Right lung (tissue), 5 donors: ENCODE measurements around the gene GATA3. TPM values are rescaled to one million over a fixed set of nuclear protein-coding genes. Genes with fewer than 3 reads are reported as not detected.

Experiments
- DNase-seq, 2 donors: peaks; one replicate each; pipeline ENCODE4 v3.0.0-alpha.2; 2013
- polyA plus RNA-seq, 5 donors: library from polyadenylated mRNA; unstranded; fragments of 120-200 nt; gene quantifications; one replicate each; pipeline versions ENCODE4 v1.2.1 to v1.2.3, GENCODE V29; 2013; ENCODE audit warnings: inconsistent platforms in 1 of 5, low replicate concordance in 1 of 5; ENCODE audit not compliant: insufficient read length in 5 of 5, insufficient read depth in 1 of 5

Gene GATA3
- polyA plus RNA-seq, 5 donors: 2.1 to 3.8 (median 2.5) TPM

DNA sequence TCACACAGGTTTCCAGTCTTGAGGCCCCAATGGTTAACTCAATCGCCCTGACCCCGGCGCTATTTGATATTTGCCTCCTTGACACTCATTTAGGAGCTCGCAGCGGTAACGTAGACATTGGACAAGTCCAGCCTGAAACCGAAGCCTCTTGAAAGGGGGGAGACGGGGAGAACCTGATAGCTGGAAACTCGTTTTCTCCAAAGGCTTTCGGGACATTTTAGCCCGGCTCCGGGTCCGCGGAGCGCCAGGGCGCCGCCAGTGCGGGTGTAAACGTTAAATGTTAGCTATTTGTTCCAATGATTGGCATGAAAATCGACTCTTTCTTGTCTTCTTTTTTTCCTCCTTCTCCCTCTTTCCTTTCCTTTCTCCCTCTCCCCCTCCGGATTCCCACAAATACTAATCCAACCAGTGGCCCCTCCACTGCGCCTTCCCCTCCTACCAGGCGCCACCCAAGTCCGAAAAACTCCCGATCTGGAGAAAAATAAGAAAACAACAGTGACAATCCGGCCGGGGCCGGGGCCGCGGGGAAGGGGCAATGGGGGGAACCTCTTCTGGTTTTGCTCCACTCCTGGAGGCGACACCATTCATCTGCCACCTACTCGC is 17.2 kb upstream of the GATA3 start:
- DNase-seq: no peak

DNA sequence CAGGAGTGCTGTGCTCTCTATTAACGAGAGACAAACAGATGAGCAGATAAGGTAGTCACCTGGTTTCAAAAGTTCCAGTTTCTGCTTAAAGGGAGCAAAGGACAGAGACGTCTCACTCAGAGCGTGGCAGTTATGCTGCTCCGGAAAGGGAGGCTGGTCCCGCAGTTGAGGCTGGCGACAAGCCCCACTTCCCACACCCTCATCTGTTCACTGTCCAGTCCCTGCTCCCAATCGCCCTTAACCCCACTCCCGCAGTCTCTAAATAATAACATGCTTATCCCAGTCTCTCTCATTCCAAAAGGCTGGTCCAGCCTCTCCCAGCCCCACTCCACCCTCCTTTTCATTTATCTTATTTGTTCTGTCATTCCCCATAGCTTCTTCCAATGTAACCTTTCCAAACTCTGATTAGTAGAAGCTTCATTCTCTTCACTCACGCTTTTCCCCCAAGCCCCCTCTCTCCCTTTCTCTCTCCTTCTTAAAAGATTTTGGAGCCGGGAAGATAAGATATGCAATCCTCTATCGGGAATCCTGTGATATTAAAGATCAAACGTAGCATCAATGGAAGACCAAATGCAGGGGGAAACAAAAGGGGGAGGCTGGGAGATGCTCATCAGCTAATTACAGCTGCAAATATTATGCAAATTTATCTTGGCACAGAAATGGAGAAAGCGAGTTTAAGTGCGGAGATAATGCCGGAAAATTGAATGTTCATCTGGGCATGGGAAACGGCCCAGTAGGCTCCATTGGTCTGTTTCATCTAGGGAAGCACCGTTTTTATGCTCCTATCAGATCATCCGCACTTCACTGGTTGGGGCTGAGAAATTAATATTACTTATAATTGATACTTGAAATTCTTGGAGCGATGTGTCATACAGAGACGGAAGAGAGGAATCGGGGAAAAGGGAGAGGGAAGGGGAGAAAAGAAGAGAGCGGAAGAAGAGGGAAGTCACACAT is 16.3 kb upstream of the GATA3 start:
- no peak for DNase-seq

DNA sequence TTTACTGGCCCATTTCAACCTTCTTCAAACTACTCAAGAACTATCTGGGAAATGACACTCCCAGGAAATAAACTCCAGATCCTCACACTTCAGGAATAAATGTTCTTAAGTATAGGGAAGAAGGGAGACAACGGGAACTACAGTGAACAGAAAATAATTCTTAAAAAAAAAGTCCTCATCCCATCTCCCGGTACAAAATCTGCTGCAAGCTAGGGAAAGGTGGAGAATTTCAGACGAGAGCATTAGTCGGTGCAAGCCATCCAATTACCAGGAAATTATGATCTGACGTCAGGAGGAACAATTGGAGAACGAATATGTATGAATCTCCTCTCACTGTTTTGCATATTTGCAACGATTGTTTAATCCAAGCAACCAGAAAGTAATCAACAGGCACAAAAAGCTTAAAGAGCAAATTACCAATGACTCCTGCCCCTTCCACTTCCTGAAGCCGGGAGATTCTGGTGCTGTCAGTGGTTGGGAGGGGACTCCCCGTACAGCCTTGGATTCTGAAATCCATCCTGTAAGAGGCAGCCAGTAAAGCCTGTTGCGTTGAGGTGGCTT is 15.1 kb upstream of the GATA3 start:
- DNase-seq: no peak

DNA sequence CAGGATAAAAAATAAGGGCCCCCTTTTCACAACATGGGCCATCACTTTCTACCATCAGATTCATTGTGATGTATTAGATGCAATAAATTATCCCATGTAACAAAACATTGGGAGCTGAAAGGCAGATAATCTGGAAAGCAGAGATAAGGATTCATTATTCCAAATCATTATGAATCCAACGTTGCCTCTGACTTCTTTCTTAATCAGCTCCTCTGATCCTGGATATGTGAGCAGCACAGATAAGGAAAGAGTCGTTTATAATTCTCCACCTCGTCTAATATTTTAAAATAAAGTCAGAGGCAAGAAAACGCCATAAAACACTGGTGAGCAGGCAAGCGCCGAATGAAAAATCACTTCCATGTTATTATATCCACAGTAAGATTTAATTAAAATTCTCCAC is 13.8 kb upstream of the GATA3 start:
- DNase-seq: no peak

DNA sequence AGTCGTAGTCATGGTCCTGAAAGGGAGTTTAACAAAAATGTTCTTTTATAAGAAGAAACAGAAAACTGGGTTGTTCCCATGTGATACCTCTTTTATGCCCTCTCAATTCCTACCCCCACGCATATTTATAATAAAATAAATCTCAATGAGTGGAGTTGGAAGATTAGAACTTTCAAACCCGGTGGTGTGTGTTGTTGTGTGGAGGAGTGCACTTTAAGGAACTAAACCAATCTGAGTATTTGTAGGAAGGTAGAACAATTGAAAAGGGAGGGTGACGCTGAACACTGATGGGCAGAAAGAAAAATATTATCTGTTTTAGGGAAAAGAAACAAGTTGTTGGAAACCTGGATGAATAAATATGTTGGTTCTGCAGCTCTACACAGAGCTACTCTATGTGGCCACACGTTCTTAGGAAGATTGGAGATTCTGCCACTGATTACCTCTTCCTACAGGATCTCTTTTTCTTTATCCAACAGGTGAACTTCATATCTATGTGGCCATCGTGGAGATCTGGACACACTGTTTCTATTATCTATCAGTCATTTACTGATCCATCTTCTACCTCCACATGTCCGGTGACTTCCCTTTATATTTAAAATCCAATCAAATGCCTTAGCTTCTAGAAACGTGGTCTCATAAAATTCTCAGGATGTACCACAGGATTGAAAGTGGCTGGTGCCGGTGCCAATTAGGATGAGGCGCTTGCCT is 13.1 kb upstream of the GATA3 start:
- DNase-seq: no peak

DNA sequence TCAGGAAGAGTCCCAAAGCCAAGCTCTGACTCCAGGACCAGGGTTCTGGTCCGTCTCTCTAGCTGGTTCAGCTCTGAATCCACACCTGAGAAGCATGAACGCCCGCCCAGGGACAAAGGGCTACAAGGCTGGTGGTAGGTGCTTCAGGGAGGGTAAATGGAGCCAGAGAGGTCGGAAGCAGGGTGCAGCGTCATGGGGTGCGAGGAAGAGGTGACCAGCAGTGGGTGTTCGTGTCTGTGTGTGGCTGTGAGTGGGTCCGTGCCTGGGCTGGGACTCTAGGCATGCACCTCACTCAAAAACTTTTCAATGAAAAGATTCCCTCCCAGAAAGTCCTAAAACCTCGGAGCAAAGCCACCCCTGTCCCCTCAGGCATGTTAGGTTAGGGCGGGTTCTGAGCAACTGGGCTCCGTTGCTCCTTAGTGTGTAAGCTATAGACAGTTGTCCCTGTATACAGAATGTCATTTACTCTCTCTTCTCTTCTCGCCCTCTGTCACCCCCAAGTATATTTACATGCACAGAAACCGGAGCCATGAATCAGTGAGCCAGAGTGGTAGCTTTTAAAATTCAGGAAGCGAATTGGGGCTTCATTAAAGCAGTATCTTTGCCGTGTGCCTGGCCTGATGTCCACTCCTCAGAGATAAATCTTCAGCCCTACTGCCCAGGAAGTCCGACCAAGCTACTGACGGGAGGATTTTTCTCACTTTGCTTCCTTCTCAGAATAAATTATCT is 12.3 kb upstream of the GATA3 start:
- DNase-seq: no peak

DNA sequence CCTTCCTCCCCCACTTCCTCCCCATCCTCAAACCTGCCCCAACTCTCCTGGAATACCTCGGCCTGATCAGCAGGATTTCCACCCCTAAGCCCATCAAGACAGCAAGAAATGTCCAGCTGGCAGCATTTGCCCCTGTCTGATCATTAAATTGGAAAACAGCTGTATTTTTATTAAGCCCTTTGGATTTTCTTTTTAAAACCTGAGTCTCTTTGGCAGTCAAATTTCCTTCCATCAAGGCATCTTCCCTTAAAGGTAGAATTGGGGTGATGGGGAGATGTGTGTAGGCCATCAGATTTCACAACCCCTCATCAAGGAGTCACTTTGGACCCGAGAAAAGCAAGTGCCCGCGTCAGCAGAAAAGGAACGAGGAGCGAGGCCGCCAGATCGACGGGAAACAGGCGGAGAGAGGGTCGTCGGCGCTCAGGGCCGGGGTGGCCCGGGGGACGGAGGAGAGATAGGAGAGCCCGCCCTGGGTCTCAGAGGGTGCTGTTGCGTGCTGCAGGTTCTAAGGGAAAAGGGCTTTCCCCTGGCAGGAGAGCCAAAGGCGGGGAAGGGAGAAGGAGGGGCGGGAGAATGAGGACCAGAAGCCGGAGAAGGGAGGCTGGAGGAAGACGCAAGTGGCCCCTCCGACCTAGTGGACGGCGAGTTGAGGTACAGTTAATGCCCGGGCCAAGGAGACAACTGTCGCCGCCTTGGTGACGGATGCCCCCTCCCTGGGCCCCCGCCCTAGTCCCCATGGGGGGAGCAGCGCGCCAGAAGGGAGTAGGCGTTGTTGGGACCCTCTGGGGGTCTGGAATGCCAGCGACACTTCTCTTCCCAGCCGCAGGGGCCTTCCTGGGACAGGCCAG is 11.5 kb upstream of the GATA3 start:
- DNase-seq: no peak

DNA sequence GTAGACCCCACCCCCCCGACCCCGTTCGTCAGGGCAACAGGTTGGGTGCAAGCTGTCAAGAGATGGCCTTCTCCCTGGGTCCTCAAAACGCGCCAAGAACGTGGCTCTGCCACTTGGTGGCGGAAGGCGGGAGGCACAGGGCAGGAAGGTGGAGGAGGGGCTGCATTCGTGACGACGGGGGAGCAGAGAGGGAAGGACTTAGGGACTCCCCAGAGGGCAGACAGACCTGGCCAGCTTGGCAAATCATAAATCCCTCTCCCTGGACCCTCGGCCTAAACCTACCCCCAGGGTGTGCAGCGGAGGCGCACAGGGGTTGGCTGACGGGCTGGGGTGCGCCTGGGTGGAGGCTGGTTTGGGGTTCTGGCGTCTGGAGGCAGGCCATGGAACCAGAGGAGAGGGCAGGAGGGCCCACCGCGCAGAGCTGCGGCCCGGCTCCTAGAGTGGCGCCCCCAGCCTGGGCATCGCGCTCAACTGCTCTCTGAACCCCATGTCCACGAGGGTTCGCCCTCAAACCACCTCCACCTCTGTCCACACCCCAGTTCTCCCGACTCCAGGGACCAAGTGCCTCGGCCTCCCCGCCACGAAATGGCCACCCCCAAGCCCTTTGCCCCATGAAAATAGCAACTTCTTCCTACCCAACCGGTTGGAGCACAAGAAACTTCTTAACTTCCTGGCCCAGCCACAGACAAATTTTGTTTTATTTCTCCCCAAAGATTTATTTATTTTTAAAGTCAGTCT is 10.8 kb upstream of the GATA3 start:
- no peak for DNase-seq

DNA sequence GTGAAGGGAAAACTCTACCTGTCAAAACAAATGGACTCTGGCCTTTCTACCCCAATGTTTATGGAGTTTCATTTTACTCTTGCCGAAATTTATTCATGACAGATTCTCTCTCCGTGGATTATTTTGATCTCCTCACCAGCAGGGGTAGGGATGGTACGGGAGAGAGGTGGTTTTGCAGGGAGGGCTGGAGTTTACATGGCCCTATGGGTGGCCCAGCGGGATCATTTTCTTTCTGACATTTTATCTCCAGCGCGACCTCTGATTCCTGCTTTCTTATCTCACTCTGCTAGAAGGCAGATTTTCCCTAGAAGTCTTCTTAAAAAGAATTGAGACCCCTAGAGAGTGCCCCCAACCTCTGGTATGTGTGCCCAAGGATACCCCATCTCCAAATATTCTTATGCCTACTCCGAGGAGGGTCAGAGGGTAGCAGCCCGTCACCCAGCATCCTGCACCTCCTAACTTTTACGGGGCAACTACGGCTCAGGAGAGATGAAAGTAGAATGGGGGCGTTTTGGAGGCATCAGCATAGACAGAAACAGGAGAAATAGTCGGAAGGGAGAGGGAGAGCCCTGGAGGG is 10.1 kb upstream of the GATA3 start:
- DNase-seq: no peak

DNA sequence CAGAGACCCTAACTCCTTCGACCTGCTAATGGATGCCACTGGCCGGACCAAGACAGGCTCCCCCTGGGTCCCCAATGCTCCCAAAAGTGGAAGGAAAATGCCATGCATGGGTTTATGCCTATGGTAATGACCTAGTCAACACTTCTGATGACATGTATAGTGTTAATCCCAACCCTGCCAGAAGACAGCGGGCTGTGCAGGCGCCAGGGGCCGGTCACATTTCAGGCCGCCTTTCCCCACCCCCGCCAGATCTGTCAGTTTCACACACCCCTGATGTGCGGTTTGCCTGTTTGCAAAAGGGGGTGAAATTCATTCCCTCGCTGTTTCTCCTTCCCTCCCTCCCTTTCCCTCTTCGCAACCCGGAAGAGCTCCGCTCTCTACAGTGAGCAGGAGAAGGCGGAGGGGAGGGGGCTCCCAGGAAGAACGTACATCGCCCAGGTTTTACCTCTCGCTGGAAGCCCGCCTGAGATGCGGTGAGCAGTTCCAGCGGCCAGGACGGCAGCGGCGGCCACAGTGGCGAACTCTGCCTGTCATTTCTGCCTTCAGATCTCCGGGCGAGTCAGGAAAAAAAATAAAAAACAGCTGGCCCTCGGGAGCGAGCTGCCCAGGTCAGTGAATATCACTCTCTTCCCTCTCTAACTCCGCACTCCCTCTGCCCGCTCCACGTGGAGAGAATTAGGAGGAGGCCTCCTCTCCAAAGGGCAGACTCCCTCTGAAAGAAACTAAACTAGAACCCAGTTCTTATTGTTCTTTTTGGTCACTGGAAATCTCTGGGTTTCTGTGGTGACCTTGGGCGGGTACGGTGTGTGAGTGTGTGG is 9.4 kb upstream of the GATA3 start:
- DNase-seq: no peak

DNA sequence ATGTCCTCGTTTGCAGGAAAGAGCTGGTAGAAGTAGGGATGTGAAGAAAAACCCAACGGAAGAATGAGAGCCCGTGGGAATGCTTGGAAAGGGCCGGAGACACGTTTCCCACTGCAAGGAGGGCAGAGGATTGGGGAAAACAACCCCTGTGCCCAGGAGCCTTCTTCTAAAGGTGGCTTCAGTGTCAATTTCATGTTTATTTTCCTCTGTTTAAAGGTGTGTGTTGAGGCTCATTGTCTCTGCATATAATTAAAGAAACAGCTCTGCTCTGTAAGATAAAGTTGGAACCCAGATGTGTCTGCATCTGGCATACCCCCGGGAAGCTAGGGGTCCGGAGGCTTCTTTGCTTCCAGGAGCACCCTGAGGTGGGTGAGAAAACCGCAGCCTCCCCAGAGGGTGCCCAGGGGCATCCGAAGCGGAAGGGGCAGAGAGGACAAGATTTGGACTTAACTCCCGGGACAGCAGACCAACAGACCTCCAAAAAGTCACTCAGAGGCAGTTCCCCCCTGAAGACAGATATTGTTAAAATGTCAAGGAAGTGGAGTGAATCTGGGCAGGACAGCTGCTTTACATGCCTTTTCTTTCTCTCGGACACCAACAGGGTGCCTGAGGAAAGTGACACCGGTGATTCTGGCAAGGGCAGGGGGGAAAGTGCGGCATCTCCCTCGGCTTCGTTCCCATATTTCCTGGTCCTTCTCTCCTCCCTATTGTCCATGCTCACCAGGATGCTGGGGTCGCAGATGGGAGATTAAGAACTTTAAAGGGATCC is 8.6 kb upstream of the GATA3 start:
- DNase-seq: no peak

DNA sequence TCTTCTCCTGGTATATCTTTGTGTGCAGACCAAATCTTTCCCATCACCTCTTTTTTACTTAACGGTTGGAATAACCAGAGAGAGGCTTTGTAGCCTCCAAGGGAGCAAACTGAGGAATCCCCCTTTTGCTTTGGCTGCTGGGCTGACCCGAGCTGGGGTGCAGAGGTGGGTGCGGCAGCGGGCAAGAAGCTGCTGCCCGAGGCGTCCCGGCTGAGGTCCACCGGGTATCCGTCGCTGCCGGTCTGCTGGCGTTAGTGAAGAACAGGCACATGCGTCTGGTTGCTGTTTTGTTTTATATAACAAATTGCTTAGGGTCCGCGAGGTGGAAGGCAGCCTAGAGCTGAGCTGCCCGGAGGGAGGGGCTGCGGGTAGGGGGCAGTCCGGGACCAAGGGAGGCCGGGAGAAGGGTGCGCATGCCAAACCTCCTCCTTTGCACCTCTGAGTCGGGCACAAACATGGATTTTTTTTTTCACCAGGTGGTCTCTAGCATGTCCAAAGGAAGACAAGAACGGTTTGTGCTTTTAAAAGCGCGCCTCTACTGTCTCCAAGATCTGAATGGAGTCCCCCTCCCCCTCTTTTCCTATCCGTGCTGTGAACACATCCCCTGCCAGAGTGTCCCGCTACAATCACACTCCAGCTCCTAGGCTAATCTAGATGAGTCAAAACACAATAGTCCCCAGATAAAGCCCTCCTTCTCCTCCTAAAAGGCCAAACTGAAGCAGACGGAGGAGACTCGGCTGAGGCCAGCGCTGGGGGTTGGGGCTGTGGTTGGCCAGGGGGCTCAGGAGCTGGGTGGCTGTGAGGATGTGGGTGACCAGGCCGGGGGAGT is 6.8 kb upstream of the GATA3 start:
- DNase-seq: no peak

DNA sequence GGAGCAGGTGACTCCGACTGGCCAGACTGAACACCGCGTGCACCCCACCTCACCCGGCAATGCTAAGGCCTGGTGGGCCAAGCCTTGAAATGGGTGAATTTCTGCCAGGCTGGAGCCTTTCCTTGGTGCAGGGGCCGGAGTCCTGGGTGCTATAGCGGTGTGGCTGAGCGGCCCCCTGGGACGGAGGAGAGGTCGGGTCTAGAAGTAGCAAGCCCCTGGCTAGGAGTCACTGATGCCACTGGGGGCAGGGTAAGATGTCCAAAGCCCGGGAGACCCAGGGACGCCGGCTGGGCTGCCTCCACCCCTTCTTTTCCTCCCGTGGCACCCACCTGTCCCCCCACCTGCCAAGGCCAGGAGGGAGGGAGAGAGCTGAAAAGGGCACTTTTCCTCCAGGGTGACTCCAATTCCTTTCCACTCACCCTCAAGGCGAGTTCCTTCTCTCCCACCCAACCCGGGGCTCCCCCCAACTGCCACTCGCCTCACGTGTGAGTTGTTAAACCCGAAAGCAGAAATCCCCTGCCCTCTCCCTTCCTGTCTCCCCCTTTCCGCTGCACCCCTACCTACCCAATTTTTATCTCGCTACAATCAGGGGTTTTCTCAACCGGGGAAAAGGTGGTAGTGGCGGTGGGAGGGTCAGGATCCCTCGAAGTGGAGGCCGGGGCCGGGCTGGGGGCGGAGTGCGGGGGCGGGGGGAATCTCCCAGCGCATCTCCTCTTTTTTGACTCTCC is 6.0 kb upstream of the GATA3 start:
- no peak for DNase-seq

DNA sequence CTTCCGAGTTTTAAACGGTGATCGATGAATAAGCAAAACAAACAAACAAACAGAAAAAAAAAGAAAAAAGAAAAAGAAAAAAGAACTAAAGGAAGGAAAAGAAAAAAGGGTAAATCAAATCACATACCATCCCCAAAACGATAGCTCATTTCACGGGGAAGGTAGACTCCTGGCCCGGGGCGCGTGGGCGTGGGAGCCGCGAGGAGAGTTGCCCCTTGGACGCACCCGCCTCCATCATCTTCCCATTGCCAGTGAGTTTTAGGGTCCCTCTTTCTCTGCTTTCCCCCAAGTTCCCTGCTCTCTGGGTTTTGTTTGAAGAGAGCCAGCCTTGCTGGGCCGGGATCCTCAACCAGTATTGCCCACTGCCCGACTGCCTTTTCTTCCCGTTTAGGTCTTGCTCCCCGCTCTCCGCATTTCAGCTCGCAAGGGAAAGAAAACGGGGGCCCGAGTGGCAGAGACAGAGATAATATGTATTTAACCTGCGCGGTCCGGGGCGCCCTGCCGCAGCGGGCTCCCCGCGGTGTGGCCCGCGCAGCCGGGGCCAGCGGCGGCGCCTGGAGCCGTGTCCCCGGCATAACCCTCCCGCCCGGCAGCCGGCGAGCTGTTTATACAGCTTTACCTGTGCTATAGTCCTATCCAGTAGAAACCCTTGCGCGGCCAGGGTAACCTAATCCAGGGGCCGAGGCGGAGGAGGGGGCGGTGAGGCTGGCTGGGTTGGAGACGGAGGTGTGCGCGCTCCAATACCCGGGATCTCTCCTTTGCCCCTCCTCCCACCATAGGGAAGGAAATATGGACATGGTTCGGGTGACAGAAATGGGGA is 5.2 kb upstream of the GATA3 start:
- no peak for DNase-seq

DNA sequence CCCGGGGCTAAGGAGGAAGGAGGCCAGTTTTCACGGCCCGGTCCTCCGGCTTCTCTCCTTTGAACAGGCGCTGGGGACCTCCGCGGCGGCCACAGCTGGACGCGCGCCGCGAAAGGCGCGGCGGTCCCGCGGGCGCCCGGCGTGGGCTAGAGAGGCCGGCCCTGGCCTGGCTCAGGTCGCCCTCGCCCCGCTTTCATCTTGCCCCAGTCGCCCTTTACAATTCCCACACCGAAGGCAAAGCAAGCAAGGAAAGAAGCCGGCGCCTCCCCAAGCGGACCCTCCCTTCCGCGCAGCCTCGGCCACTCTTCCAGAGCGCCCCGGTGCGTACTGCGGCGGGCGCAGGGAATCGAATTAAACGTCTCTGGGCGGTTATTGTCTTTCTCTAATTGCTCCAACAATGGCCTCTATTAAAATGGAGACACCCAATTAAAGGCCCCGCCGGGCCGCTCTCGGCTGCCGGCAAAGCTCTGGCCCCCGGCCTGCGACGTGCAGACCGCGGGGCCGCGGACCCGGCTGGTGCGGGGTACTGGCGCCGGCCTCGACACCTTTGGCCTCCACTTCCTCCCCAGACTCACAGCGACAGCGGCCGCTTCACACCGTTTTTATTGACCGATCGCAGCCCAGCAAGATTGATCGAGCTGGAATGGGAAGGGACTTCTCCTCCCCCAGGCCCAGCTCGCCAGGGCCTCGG is 4.5 kb upstream of the GATA3 start:
- no peak for DNase-seq
